ENCODE data around the gene IFNA2.
"Not testable (repeated sequence)": the region's sequence is repeated elsewhere in the genome, so short reads cannot be mapped to it uniquely, and the experiment has no call there.

Gene IFNA2

DNA sequence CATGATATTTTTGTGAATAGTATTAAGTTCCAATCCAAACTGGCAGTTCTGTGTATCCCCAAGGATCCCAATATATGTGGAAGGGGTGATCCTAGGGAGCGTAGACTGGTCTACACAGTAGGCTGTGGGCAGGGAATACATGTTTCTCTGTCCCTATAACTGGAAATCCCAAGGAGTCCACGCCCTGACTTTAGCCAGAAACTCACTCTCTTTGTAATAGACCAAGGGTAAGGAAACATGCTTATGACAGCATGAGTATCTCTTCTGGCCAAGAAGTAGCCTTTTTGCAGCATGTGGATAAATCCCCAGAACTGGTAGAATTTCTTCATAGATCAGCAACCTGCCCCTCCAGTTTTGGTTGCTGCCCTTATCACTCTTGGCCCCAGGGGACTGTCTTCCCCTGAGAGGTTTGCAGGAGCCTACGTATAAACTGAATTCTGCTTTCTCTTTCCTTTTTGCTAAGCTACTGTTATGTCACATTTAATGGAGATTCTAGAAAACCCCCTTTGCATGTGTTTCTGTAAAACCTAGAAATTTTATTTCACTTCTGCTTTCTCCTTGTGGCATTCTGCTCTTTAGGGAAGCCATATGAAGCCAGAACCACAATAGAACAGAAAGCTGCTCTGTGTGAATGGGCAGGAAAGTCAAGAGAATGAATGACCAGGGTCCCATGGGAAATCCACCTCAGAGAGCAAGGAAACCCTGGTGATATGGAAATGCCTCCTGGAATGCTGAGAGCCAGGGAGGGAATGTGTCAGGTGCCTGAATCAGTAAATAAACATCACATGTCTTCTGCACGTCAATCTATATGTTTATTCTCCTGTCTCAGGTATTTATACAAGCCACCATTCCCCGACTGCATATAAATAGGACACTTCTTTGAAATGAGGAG, 3.5 kb downstream of the IFNA2 start:
- no peak for DNase-seq

- not testable (repeated sequence) for DNase-seq
Measured at GRCh38 chr9:21371467-21371866, 13.7 kb downstream of the IFNA2 start.

GRCh38 chr9:21367957-21368356, 17.2 kb downstream of the IFNA2 start, which contains the start of gene IFNA13:
TSS of gene IFNA13 (minus strand) at chr9:21368057. CDS start at chr9:21368010, 47 bp downstream.
- DNase-seq: no peak

DNA sequence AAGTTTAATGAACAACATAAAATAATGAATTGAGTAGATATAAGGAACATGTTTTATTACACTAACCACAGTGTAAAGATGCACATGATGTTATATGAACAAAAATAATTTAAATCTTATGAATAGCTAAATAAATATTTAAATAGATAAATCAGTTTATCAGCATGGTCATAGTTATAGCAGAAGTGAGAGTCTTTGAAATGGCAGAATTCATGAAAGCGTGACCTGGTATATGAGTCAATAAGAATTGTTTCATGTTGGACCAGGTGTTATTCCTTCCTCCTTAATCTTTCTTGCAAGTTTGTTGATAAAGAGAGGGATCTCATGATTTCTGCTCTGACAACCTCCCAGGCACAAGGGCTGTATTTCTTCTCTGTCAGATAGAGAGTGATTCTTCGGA, 18.0 kb downstream of the IFNA2 start:
- not testable (repeated sequence) for DNase-seq

DNA sequence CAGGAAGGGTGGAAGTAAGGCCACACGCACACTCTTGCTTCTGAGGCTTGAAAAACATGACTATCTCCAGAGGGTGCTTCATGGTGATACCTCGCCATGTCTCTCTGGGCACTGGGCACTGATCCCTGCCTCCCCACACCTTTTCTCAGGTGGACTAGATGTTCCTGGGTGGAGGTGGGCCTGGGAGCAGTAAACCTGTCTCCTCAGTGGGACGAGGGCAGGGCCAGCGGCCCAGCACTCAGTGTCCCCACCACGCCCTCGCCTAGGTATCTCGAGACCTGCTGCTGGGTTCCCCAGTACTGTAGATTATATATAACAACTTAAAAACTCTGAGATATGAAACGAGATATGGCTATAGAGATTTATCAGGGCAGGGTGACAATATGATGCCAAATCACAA, 22.9 kb downstream of the IFNA2 start:
- DNase-seq: no peak

DNA sequence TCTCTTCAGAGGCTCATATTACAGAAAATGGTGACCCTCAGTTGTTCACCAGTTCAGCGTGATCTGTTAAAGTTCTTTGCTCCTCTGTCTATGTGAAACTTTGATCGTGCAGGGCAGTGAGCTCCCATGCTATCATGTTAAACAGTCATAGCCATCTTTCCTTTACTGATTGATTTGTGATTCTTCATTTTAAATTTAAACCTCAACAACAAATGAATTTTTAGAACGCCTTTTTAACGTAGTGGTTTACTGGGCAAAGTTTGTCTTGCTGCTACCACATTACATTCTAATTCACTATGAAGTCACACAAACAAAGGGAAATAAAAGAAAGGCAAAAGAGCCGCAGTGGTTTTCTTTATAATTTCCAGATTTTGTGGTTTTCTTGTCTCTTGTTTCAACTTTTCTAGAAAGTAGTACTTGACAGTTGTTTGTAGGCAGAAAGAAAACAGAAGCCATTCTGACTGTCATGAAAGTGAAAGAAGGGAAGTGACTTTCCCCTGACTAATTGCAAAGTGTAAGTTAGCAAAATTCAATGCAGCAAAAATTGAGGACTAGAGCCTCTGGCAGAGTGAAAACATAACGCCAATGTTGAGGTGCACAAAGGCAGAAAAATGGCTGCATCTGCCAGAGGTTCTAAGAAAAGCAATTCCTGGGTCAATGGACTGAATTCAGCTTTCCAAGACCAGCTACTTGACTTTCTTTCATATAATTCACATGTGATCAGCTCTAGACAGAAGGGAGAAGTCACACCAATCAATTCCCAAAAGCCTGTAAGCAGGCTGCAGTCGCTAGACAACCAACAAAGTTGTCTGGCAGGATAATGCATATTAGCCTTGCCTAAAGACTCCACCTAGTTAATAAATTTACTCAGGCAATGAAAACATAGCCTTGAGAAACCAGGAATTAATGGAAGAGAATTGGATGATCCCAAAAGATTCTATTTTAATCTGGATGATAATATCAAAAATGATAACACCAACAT, 27.4 kb downstream of the IFNA2 start:
- DNase-seq: no peak

- no peak for DNase-seq
Measured at GRCh38 chr9:21350787-21351186, 34.4 kb downstream of the IFNA2 start, which contains the start of gene IFNA6. TSS of gene IFNA6 (minus strand) at chr9:21350887. CDS start at chr9:21350887, 0 bp downstream.

GRCh38 chr9:21348430-21348970, 36.7 kb downstream of the IFNA2 start:
- DNase-seq: no peak

GRCh38 chr9:21340735-21341134, 44.5 kb downstream of the IFNA2 start:
- DNase-seq: no peak

DNA sequence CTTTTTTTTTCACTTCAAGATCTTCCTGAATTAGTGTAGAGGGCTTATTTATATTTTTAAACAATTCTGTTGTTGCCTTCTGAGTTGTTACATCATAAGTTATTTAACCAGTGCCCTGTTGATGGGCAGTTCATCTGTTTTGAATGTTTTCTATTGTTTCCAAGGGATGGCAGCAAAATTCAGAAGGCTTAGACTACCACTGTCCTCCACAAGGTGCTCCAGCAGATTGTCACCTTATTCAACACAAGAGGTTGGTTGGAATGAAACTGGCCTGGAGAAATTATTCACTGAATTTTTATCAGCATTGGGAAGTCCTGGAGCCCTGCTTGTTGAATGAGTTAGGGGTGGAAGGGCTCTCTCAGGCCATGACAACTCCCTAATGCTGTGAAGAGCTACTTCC, 48.7 kb downstream of the IFNA2 start:
- DNase-seq: no peak

DNA sequence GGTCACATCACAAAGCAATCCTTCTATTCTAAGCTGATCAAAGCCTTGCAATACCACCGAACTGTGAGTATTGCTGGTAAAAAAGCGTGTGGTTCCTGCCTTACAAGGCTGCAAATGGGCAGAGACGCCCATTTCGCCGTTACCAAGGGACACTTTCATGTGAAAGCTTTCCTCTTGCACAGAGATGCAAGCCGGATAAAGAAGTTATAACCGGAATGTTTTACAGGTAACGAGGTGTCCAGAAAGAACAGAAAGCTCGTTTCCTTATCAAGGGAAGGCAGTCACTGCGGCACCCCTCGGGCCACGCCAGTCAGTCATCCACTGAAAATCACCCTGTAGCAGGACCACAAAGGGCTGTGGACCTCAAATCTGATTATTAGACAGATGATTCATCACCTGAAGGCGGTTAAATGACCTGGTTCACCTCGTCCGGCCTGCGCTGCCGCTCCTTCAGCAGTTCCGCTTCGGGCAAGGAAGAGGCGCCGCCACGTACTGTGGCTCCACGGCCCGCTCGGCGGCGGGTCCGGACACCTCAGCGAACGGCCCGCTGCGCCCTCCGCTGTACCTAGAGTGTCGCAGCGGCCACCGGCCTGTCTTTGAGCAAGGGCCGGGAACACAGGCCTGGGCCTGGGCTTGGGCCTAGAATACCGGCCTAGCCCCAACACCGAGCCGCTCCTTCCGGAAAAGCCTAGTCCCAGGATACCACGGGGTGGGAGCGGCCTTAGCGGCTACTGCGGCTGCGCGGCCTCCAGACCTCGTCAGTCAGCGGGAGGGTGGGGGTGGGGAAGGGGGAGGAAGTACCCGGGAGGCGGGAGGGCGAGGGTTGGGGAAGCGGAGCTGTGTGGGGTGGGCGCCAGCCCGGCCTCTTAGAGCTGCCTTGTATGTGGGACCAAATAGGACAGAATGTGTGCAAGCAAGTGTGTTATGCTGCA, 50.2 kb downstream of the IFNA2 start, which contains the start of gene KLHL9:
KLHL9 (minus strand) TSS at position 704 of the 932 bp plus-strand sequence; CDS start at position 159, 545 bp downstream.
- DNase-seq: peak; percentile 91
